H9 (cell line): ENCODE results near the gene SPSB3. TPM values are rescaled to one million over a fixed set of nuclear protein-coding genes. Genes with fewer than 3 reads are reported as not detected.

Experiments
- DNase-seq: peaks from one replicate; pipeline ENCODE4 v3.0.0-alpha.2; 2017
- H2AFZ ChIP-seq: one replicate; pipeline ENCODE4 v1.6.1; 2013; ENCODE audit warnings: mild to moderate bottlenecking, low read length, control low read depth, moderate library complexity
- H2AK5ac ChIP-seq: 2 replicates; pipeline ENCODE4 v1.6.1; 2013; ENCODE audit warnings: low read length, control low read depth, mixed read lengths; ENCODE audit not compliant: insufficient read length
- H2BK120ac ChIP-seq: one replicate; pipeline ENCODE4 v1.6.1; 2013; ENCODE audit warnings: low read depth, mild to moderate bottlenecking, low read length, control low read depth, inconsistent platforms; ENCODE audit not compliant: poor library complexity, severe bottlenecking
- H2BK12ac ChIP-seq: 2 replicates; pipeline ENCODE4 v1.6.1; 2013; ENCODE audit warnings: low read length, control low read depth, mixed read lengths, low read depth; ENCODE audit not compliant: insufficient read length
- H2BK15ac ChIP-seq: 2 replicates; pipeline ENCODE4 v1.6.1; 2013; ENCODE audit warnings: low read depth, low read length, control low read depth
- H2BK20ac ChIP-seq: one replicate; pipeline ENCODE4 v1.6.1; 2013; ENCODE audit warnings: low read depth, mild to moderate bottlenecking, low read length, control low read depth, inconsistent platforms; ENCODE audit not compliant: poor library complexity, severe bottlenecking
- H2BK5ac ChIP-seq: 2 replicates; pipeline ENCODE4 v1.6.1; 2013; ENCODE audit warnings: low read length, control low read depth, mixed read lengths; ENCODE audit not compliant: insufficient read length
- H3K14ac ChIP-seq: 2 replicates; pipeline ENCODE4 v1.6.1; 2013; ENCODE audit warnings: low read length, control low read depth; ENCODE audit not compliant: insufficient read depth
- H3K18ac ChIP-seq: 2 replicates; pipeline ENCODE4 v1.6.1; 2013; ENCODE audit warnings: low read depth, mild to moderate bottlenecking, mixed read lengths, low read length, control low read depth; ENCODE audit not compliant: insufficient read length
- H3K23ac ChIP-seq: 2 replicates; pipeline ENCODE4 v1.6.1; 2013; ENCODE audit warnings: low read length, control low read depth, mixed read lengths, low read depth; ENCODE audit not compliant: insufficient read length
- H3K23me2 ChIP-seq: 2 replicates; pipeline ENCODE4 v1.6.1; 2013; ENCODE audit warnings: low read depth, mild to moderate bottlenecking, mixed read lengths, low read length, control low read depth; ENCODE audit not compliant: insufficient read length, poor library complexity, severe bottlenecking
- H3K27ac ChIP-seq: 2 replicates; pipeline ENCODE4 v1.5.1; 2013; ENCODE audit warnings: low read length, control low read depth, mixed read lengths, low read depth; ENCODE audit not compliant: insufficient read length
- H3K27me3 ChIP-seq: 2 replicates; pipeline ENCODE4 v1.6.1; 2013; ENCODE audit warnings: low read length, control low read depth, inconsistent platforms; ENCODE audit not compliant: insufficient read depth
- H3K4ac ChIP-seq: 2 replicates; pipeline ENCODE4 v1.6.1; 2013; ENCODE audit warnings: low read depth, mild to moderate bottlenecking, control low read depth, inconsistent platforms, low read length, moderate library complexity
- H3K4me1 ChIP-seq: 2 replicates; pipeline ENCODE4 v1.6.1; 2013; ENCODE audit warnings: low read length, control low read depth, inconsistent platforms; ENCODE audit not compliant: insufficient read depth
- H3K4me2 ChIP-seq: 2 replicates; pipeline ENCODE4 v1.6.1; 2013; ENCODE audit warnings: low read length, control low read depth, mixed read lengths; ENCODE audit not compliant: insufficient read length, insufficient read depth
- H3K56ac ChIP-seq: 2 replicates; pipeline ENCODE4 v1.6.1; 2013; ENCODE audit warnings: low read depth, mild to moderate bottlenecking, mixed read lengths, low read length, control low read depth; ENCODE audit not compliant: insufficient read length
- H3K79me1 ChIP-seq: 2 replicates; pipeline ENCODE4 v1.6.1; 2013; ENCODE audit warnings: low read depth, mild to moderate bottlenecking, moderate library complexity, low read length, control low read depth, inconsistent platforms; ENCODE audit not compliant: insufficient read depth, poor library complexity, severe bottlenecking
- H3K79me2 ChIP-seq: 2 replicates; pipeline ENCODE4 v1.6.1; 2013; ENCODE audit warnings: low read length, control low read depth, inconsistent platforms; ENCODE audit not compliant: insufficient read depth
- H3K9ac ChIP-seq: 2 replicates; pipeline ENCODE4 v1.6.1; 2013; ENCODE audit warnings: low read length, control low read depth, mixed read lengths; ENCODE audit not compliant: insufficient read length; ENCODE audit errors: extremely low read depth
- H3K9me3 ChIP-seq: one replicate; pipeline ENCODE4 v1.6.1; 2013; ENCODE audit warnings: low read depth, low read length, inconsistent platforms; ENCODE audit not compliant: control insufficient read depth
- H3T11ph ChIP-seq: one replicate; pipeline ENCODE4 v1.6.1; 2013; ENCODE audit warnings: mild to moderate bottlenecking, low read length, control low read depth, inconsistent platforms
- H4K20me1 ChIP-seq: one replicate; pipeline ENCODE4 v1.6.1; 2013; ENCODE audit not compliant: control insufficient read depth, insufficient read length, insufficient read depth
- H4K5ac ChIP-seq: 2 replicates; pipeline ENCODE4 v1.6.1; 2013; ENCODE audit warnings: low read depth, mild to moderate bottlenecking, mixed read lengths, low read length, control low read depth; ENCODE audit not compliant: insufficient read length
- H4K8ac ChIP-seq: replicated peaks from 2 replicates; pipeline ENCODE4 v1.6.1; 2013; ENCODE audit warnings: low read length, control low read depth, mixed read lengths, low read depth; ENCODE audit not compliant: insufficient read length
- H4K91ac ChIP-seq: 2 replicates; pipeline ENCODE4 v1.6.1; 2013; ENCODE audit warnings: low read depth, mild to moderate bottlenecking, moderate library complexity, mixed read lengths, low read length, control low read depth; ENCODE audit not compliant: insufficient read length
- H3K27ac Mint-ChIP-seq, 3 experiments: 2 replicates in 2 of 3; 3 replicates in 1 of 3; pipeline ENCODE4 v1.8.0; 2020 to 2021; ENCODE audit warnings: mixed read lengths in 3 of 3, mild to moderate bottlenecking in 1 of 3, moderate library complexity in 1 of 3
- H3K27me3 Mint-ChIP-seq: 2 replicates; pipeline ENCODE4 v1.8.0; 2021; ENCODE audit warnings: low read depth, mild to moderate bottlenecking, moderate library complexity, mixed read lengths
- H3K36me3 Mint-ChIP-seq, 3 experiments: 2 replicates in 2 of 3; 3 replicates in 1 of 3; pipeline ENCODE4 v1.8.0; 2020 to 2021; ENCODE audit warnings: low read depth in 3 of 3, mixed read lengths in 3 of 3; ENCODE audit not compliant: insufficient read depth in 1 of 3
- H3K4me1 Mint-ChIP-seq, 2 experiments: 2 replicates each; pipeline ENCODE4 v1.8.0; 2020; ENCODE audit warnings: mixed read lengths in 2 of 2
- H3K4me3 Mint-ChIP-seq, 2 experiments: 2 replicates in 1 of 2; 3 replicates in 1 of 2; pipeline ENCODE4 v1.8.0; 2020 to 2021; ENCODE audit warnings: mild to moderate bottlenecking in 2 of 2, mixed read lengths in 2 of 2, moderate library complexity in 1 of 2
- H3K9me3 Mint-ChIP-seq, 2 experiments: 2 replicates in 1 of 2; 3 replicates in 1 of 2; pipeline ENCODE4 v1.8.0; 2020; ENCODE audit warnings: mild to moderate bottlenecking in 2 of 2, mixed read lengths in 2 of 2, moderate library complexity in 1 of 2
- WGBS: extraction: QIAGEN DNeasy Blood & Tissue Kit; methylation state at CpG from one replicate; pipeline ENCODE4 v1.1.7; 2013; ENCODE audit warnings: missing lambda C conversion rate, low lambda C conversion rate, mixed read lengths; ENCODE audit not compliant: insufficient read length; ENCODE audit errors: extremely low coverage; 5-methylcytosine and 5-hydroxymethylcytosine counted together
- total RNA-seq: library from RNA; stranded (reverse); gene quantifications from 2 replicates; pipeline ENCODE4 v1.2.1, GENCODE V29; 2021
- TF ChIP-seq, protein P1 (sequence below): fragments of 200-600 bp; sonication (generic); conservative IDR thresholded peaks from 3 replicates; pipeline ENCODE4 v1.8.0; 2021; ENCODE audit warnings: antibody characterized with exemption, mild to moderate bottlenecking

SPSB3 gene
- total RNA-seq, 1 experiment from 2014 or later, result 19.9 TPM

DNA sequence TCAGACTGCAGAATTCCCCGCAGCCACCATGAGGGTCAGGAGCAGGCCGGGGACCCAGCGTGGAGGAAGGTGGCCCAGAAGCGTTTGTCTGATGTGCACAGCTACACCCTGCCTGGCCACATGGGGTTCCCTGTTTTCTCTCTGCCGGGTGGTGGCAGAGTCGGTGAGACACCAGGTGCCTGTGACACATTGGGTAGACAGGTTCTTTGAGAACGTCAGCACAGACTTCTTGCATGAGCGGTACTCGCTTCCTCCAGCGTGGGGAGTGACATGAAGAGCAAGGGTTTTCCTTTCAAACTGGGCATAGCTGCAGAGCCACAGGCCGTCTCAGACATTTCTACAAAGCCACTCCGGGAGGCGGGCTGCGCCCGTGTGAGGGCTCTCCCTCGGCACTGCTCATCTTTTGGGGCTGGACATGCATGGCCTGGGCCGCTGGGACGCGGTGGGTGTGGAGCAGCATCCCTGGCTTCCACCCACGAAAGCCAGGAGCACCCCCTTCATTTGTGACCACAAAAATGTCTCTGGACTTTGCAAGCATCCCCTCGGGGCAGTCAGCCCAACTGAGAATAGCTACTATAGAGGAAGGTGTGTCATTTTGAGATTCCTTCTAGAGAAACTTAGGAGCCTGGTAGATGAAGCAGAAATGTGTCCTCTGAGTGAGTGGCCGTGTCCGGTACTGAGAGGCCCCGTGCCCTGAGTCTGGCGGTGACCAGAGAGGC, 37.0 kb downstream of the SPSB3 start:
- H3K27ac Mint-ChIP-seq, result peak overlapping the region in 1 of 3 experiments; percentile 34; a peak in 2 of 7 replicates

More for the DNA sequence above, 37.0 kb downstream of the SPSB3 start:
- Histone ChIP-seq H3K9ac (no peak overlapping the region), H2BK120ac (no peak overlapping the region), H3K14ac (no peak overlapping the region), H3T11ph (no peak overlapping the region), H2BK12ac (no peak overlapping the region), H2AFZ (no peak overlapping the region), H3K4me1 (no peaks in the 10 kb centered on the region), H3K23me2 (no peaks in the 10 kb centered on the region), H3K27me3 (no peaks in the 10 kb centered on the region), H2AK5ac (no peak overlapping the region), H3K79me2 (no peaks in the 10 kb centered on the region), H4K91ac (no peak overlapping the region), H3K56ac (no peak overlapping the region), H3K79me1 (no peaks in the 10 kb centered on the region), H3K27ac (no peak overlapping the region), H3K4me2 (no peak overlapping the region), H3K9me3 (no peaks in the 10 kb centered on the region), H4K20me1 (peaks cover 3% of the 10 kb centered on the region), H3K4ac (no peak overlapping the region), H3K18ac (no peak overlapping the region), H2BK20ac (no peak overlapping the region), H4K8ac (no peak overlapping the region), H2BK5ac (no peak overlapping the region), H4K5ac (no peak overlapping the region), H2BK15ac (no peak overlapping the region), H3K23ac (no peak overlapping the region)
- Mint-ChIP-seq H3K4me1 (no peaks in the 10 kb centered on the region), H3K4me3 (no peak overlapping the region), H3K27me3 (no peaks in the 10 kb centered on the region; the same call in 1 of the 2 replicates), H3K36me3 (peaks cover 3 to 20% (median 18%) of the 10 kb centered on the region in 3 experiments), H3K9me3 (no peaks in the 10 kb centered on the region)
- no CpG with 5 or more reads among the region's 25 CpGs for WGBS
- TF ChIP-seq, protein P1, sequence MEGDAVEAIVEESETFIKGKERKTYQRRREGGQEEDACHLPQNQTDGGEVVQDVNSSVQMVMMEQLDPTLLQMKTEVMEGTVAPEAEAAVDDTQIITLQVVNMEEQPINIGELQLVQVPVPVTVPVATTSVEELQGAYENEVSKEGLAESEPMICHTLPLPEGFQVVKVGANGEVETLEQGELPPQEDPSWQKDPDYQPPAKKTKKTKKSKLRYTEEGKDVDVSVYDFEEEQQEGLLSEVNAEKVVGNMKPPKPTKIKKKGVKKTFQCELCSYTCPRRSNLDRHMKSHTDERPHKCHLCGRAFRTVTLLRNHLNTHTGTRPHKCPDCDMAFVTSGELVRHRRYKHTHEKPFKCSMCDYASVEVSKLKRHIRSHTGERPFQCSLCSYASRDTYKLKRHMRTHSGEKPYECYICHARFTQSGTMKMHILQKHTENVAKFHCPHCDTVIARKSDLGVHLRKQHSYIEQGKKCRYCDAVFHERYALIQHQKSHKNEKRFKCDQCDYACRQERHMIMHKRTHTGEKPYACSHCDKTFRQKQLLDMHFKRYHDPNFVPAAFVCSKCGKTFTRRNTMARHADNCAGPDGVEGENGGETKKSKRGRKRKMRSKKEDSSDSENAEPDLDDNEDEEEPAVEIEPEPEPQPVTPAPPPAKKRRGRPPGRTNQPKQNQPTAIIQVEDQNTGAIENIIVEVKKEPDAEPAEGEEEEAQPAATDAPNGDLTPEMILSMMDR, result no peak
- no peak for DNase-seq
